GM12891 (cell line): ENCODE data around the gene KLHL3.

Experiments used
- DNase-seq: peaks from one replicate; pipeline ENCODE4 v3.0.0; 2011; ENCODE audit warnings: low spot score; ENCODE audit not compliant: insufficient read length
- FAIRE-seq: peaks from 2 replicates; lab custom pipeline; 2011; peaks lifted over from hg19 to GRCh38; lab: Jason Lieb, UNC
- PAX5 ChIP-seq: IDR thresholded peaks from 2 replicates; pipeline ENCODE4 v1.6.1; 2011; ENCODE audit warnings: low read length, moderate library complexity, mild to moderate bottlenecking; ENCODE audit not compliant: insufficient read depth, severe bottlenecking
- POLR2A ChIP-seq: IDR thresholded peaks from 2 replicates; pipeline ENCODE4 v1.6.1; 2011; ENCODE audit warnings: low read depth, low read length, control low read depth
- POLR2AphosphoS5 ChIP-seq: IDR thresholded peaks from 2 replicates; pipeline ENCODE4 v1.6.1; 2011; ENCODE audit warnings: low read depth, low read length, control low read depth
- POU2F2 ChIP-seq: IDR thresholded peaks from 2 replicates; pipeline ENCODE4 v1.6.1; 2011; ENCODE audit warnings: low read depth, mild to moderate bottlenecking, control low read depth, low read length, moderate library complexity
- SPI1 ChIP-seq: IDR thresholded peaks from 2 replicates; pipeline ENCODE4 v1.6.1; 2011; ENCODE audit warnings: low read depth, low read length, control low read depth
- TAF1 ChIP-seq: IDR thresholded peaks from 2 replicates; pipeline ENCODE4 v1.6.1; 2011; ENCODE audit warnings: low read depth, low read length, control low read depth

KLHL3 gene

DNA sequence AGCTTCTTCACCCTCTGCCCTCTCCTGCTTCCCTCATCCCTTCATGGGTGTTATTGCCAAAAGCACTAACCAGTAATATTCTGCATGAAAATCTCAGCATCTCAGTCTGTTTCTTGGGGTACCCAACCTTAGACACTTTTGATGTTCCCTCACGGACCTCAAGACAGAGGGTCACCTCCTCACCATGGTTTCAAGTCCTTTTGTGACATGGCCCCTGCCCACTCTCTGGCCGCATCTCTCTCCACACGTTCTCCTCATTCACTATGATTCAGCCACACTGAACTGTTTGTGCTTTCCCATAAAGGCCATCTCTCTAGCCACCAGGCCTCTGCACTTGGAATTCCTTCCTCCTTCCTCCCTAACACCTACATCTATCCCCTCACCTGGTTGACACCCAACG is 125.3 kb downstream of the KLHL3 start:
- TF ChIP-seq POLR2A (no peak), TAF1 (no peak), POLR2AphosphoS5 (no peak), PAX5 (no peak), POU2F2 (no peak), SPI1 (no peak)
- no peak for FAIRE-seq
- DNase-seq: no peak

DNA sequence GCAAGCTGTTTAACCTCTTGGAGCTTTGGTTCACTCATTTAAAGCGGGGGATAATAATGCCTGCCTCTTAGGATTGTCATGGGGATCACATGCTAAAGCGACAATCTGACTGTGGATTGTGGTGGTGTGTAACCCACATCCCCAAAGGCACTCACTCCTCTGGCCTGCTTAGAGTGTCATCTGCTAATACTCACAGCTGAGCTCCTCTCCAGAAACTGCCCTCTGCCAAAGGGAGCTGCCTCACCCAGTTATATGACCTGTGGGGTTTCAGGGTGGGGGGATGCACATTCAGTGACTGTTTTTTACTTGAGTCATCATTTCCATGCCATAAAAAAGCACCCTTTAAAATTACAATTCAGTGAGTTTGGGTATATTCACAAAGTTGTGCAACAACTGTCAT is 126.8 kb downstream of the KLHL3 start:
- FAIRE-seq (no peak), DNase-seq (no peak)
- TF ChIP-seq POU2F2: no peak

DNA sequence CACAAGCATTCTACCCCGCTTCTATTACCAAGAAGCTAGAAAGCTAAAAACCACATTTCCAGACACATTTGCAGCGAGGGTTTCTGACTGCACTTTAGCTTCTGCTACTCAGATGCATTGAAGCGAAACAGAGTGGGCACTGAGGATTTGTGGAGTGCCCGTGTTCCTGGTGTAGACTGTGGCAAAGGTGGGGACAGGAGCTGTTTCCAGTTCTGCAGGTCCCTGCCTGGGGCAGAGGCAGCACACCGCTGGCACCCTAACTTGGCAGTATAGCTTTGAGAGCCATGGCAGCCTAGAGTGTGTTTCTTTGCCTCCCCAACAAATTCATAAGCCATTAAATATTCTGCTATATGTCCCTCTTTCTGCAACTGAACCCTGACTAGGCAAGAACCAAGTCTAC is 128.1 kb downstream of the KLHL3 start:
- DNase-seq: no peak
- no peak for FAIRE-seq

GRCh38 chr5:137606401-137606800 is 129.5 kb downstream of the KLHL3 start:
- FAIRE-seq: no peak
- no peak for TF ChIP-seq POLR2A
- DNase-seq: no peak

More for the DNA sequence above, 128.1 kb downstream of the KLHL3 start:
- TF ChIP-seq SPI1: no peak
- no peak for TF ChIP-seq POLR2A
- no peak for TF ChIP-seq TAF1
- TF ChIP-seq PAX5: no peak
- no peak for TF ChIP-seq POU2F2
- no peak for TF ChIP-seq POLR2AphosphoS5

- no peak for TF ChIP-seq POLR2AphosphoS5
- TF ChIP-seq SPI1: no peak
- no peak for TF ChIP-seq POU2F2
- no peak for TF ChIP-seq TAF1
- TF ChIP-seq POLR2A: no peak
- TF ChIP-seq PAX5: no peak
- DNase-seq (no peak), FAIRE-seq (no peak)
Observed at GRCh38 chr5:137605411-137605810, 130.5 kb downstream of the KLHL3 start.

- DNase-seq (no peak), FAIRE-seq (no peak)
- TF ChIP-seq SPI1: no peak
- no peak for TF ChIP-seq TAF1
- no peak for TF ChIP-seq POLR2A
- no peak for TF ChIP-seq POLR2AphosphoS5
- no peak for TF ChIP-seq PAX5
- TF ChIP-seq POU2F2: no peak
Observed at GRCh38 chr5:137604348-137605095, 131.4 kb downstream of the KLHL3 start.

GRCh38 chr5:137603891-137604290 is 132.0 kb downstream of the KLHL3 start:
- TF ChIP-seq SPI1 (no peak), POLR2AphosphoS5 (no peak), POLR2A (no peak), TAF1 (no peak), POU2F2 (no peak), PAX5 (no peak)
- DNase-seq: no peak
- no peak for FAIRE-seq

- DNase-seq (no peak), FAIRE-seq (no peak)
Observed at GRCh38 chr5:137603356-137603755, 132.5 kb downstream of the KLHL3 start.

GRCh38 chr5:137602721-137603273 is 133.1 kb downstream of the KLHL3 start:
- DNase-seq: no peak
- no peak for FAIRE-seq
- TF ChIP-seq SPI1: no peak
- no peak for TF ChIP-seq POU2F2
- no peak for TF ChIP-seq TAF1
- no peak for TF ChIP-seq POLR2A
- no peak for TF ChIP-seq PAX5
- no peak for TF ChIP-seq POLR2AphosphoS5

More at GRCh38 chr5:137603356-137603755, 132.5 kb downstream of the KLHL3 start:
- TF ChIP-seq POLR2AphosphoS5: no peak
- TF ChIP-seq POU2F2: no peak
- no peak for TF ChIP-seq TAF1
- no peak for TF ChIP-seq PAX5
- TF ChIP-seq POLR2A: no peak
- no peak for TF ChIP-seq SPI1
